ENCODE measurements around the gene GPC6.

Gene GPC6

GRCh38 chr13:93740334-93740733 is 513.7 kb downstream of the GPC6 start:
- no peak overlapping the region for H3K4me3 ChIP-seq (ENCODE audit: control insufficient read depth in 1 of 7, extremely low read depth in 1 of 7, insufficient read depth in 4 of 7, low read depth in 2 of 7, low read length in 6 of 7)
- no peak for DNase-seq
- H3K27me3 ChIP-seq (replicated peaks in 2 of 5; ENCODE audit: control insufficient read depth in 4 of 5, insufficient read depth in 5 of 5, low read length in 4 of 5): no peaks in the 10 kb centered on the region
- no peaks in the 10 kb centered on the region for H3K9me3 ChIP-seq (ENCODE audit: control extremely low read depth in 1 of 5, control insufficient read depth in 4 of 5, insufficient read depth in 2 of 5, low read depth in 1 of 5, low read length in 4 of 5)
- 100% methylated on average over 1 of the region's 1 CpG for WGBS (ENCODE audit: insufficient coverage)
- no peak overlapping the region for H3K27ac ChIP-seq (ENCODE audit: insufficient read depth in 1 of 2, low read depth in 1 of 2, low read length in 2 of 2, poor library complexity in 1 of 2, severe bottlenecking in 2 of 2)
- H3K36me3 ChIP-seq (ENCODE audit: control insufficient read depth in 4 of 4, insufficient read depth in 4 of 4, low read length in 3 of 4): no peaks in the 10 kb centered on the region
- POLR2A ChIA-PET: no interaction called here
- H3K4me1 ChIP-seq (ENCODE audit: control extremely low read depth in 1 of 4, control insufficient read depth in 4 of 4, insufficient read depth in 4 of 4, low read length in 3 of 4): no peaks in the 10 kb centered on the region
- CTCF ChIA-PET: no interaction called here

DNA sequence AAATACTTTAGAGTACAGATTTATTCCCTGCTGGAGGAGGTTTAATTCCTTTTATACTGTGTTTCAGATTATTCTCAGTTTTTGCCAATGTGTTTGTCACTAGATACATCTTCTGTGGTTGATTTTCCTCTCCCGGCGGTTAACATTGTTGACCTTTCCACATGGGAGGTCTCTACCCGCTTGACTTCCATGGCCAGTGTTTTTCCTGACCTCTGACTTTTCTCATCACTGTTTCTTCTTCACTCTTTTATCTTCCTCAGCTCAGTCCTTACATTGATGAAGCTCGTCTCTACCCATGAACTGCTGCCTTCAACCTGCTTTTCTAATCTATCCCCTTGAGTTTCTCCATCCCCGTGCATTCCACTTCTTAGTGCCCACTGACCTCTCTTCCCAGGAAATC is 517.4 kb downstream of the GPC6 start:
- H3K36me3 ChIP-seq (ENCODE audit: control insufficient read depth in 4 of 4, insufficient read depth in 4 of 4, low read length in 3 of 4): no peaks in the 10 kb centered on the region
- no peak overlapping the region for H3K27ac ChIP-seq (ENCODE audit: insufficient read depth in 1 of 2, low read depth in 1 of 2, low read length in 2 of 2, poor library complexity in 1 of 2, severe bottlenecking in 2 of 2)
- no peaks in the 10 kb centered on the region for H3K9me3 ChIP-seq (ENCODE audit: control extremely low read depth in 1 of 5, control insufficient read depth in 4 of 5, insufficient read depth in 2 of 5, low read depth in 1 of 5, low read length in 4 of 5)
- H3K27me3 ChIP-seq (replicated peaks in 2 of 5; ENCODE audit: control insufficient read depth in 4 of 5, insufficient read depth in 5 of 5, low read length in 4 of 5): no peaks in the 10 kb centered on the region
- POLR2A ChIA-PET: no interaction called here
- no peak overlapping the region for H3K4me3 ChIP-seq (ENCODE audit: control insufficient read depth in 1 of 7, extremely low read depth in 1 of 7, insufficient read depth in 4 of 7, low read depth in 2 of 7, low read length in 6 of 7)
- no peaks in the 10 kb centered on the region for H3K4me1 ChIP-seq (ENCODE audit: control extremely low read depth in 1 of 4, control insufficient read depth in 4 of 4, insufficient read depth in 4 of 4, low read length in 3 of 4)
- CTCF ChIA-PET: no interaction called here
- 98% methylated on average over 5 of the region's 5 CpGs for WGBS (ENCODE audit: insufficient coverage)
- no peak for DNase-seq

DNA sequence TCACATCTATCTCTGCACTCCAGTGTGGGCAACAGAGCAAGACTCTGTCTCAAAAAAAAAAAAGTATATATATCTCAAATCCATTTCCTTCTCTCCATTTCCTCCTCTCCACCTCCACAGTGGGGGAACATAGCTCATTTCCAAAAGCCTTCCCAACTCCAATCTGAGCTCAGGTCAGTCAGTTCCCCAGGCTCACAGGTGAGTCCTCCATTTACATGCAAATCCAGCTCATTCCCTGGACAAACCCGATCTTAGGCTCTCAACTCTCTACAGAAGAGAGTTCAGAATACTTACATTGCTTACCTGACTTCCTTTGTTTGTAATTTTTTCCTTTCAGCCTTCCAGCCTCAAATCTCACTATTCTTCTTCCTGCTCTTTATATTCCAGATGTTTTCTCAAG is 518.3 kb downstream of the GPC6 start:
- Histone ChIP-seq H3K4me3 (ENCODE audit: control insufficient read depth in 1 of 7, extremely low read depth in 1 of 7, insufficient read depth in 4 of 7, low read depth in 2 of 7, low read length in 6 of 7) (no peak overlapping the region), H3K36me3 (ENCODE audit: control insufficient read depth in 4 of 4, insufficient read depth in 4 of 4, low read length in 3 of 4) (no peaks in the 10 kb centered on the region), H3K9me3 (ENCODE audit: control extremely low read depth in 1 of 5, control insufficient read depth in 4 of 5, insufficient read depth in 2 of 5, low read depth in 1 of 5, low read length in 4 of 5) (no peaks in the 10 kb centered on the region), H3K27me3 (replicated peaks in 2 of 5; ENCODE audit: control insufficient read depth in 4 of 5, insufficient read depth in 5 of 5, low read length in 4 of 5) (no peaks in the 10 kb centered on the region), H3K27ac (ENCODE audit: insufficient read depth in 1 of 2, low read depth in 1 of 2, low read length in 2 of 2, poor library complexity in 1 of 2, severe bottlenecking in 2 of 2) (no peak overlapping the region), H3K4me1 (ENCODE audit: control extremely low read depth in 1 of 4, control insufficient read depth in 4 of 4, insufficient read depth in 4 of 4, low read length in 3 of 4) (no peaks in the 10 kb centered on the region)
- DNase-seq: no peak
- ChIA-PET POLR2A (no interaction called here), CTCF (interaction anchor here (0.6 kb wide), 1 partner anchor 1686 kb away, joined by 3 read pairs; no protein-coding TSS in a partner anchor)
- 59% methylated on average over 1 of the region's 1 CpG for WGBS (ENCODE audit: insufficient coverage)

DNA sequence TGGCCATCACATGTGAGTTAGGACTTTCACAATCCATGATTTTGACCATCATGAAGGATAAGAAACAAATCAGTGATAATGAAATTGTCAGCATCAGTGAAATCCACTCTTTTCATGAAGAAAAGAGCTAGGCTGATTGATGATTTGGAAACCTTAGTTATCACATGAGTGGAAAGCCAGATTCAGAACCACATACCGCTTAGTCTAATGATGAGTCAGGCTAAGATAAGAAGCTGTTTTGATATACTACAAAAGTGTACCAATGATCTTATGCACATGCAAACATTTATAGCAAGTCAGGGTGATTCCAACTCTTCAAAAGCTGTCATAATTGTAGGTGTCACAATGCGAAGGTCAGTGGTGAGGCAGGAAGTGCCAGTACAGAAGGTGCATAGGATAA is 519.3 kb downstream of the GPC6 start:
- 71% methylated on average over 1 of the region's 2 CpGs for WGBS (ENCODE audit: insufficient coverage)
- H3K27ac ChIP-seq (ENCODE audit: insufficient read depth in 1 of 2, low read depth in 1 of 2, low read length in 2 of 2, poor library complexity in 1 of 2, severe bottlenecking in 2 of 2): no peak overlapping the region
- CTCF ChIA-PET: no interaction called here
- no peak overlapping the region for H3K4me3 ChIP-seq (ENCODE audit: control insufficient read depth in 1 of 7, extremely low read depth in 1 of 7, insufficient read depth in 4 of 7, low read depth in 2 of 7, low read length in 6 of 7)
- H3K36me3 ChIP-seq (ENCODE audit: control insufficient read depth in 4 of 4, insufficient read depth in 4 of 4, low read length in 3 of 4): no peaks in the 10 kb centered on the region
- POLR2A ChIA-PET: no interaction called here
- no peaks in the 10 kb centered on the region for H3K27me3 ChIP-seq (replicated peaks in 2 of 5; ENCODE audit: control insufficient read depth in 4 of 5, insufficient read depth in 5 of 5, low read length in 4 of 5)
- no peaks in the 10 kb centered on the region for H3K9me3 ChIP-seq (ENCODE audit: control extremely low read depth in 1 of 5, control insufficient read depth in 4 of 5, insufficient read depth in 2 of 5, low read depth in 1 of 5, low read length in 4 of 5)
- H3K4me1 ChIP-seq (ENCODE audit: control extremely low read depth in 1 of 4, control insufficient read depth in 4 of 4, insufficient read depth in 4 of 4, low read length in 3 of 4): no peaks in the 10 kb centered on the region
- no peak for DNase-seq

DNA sequence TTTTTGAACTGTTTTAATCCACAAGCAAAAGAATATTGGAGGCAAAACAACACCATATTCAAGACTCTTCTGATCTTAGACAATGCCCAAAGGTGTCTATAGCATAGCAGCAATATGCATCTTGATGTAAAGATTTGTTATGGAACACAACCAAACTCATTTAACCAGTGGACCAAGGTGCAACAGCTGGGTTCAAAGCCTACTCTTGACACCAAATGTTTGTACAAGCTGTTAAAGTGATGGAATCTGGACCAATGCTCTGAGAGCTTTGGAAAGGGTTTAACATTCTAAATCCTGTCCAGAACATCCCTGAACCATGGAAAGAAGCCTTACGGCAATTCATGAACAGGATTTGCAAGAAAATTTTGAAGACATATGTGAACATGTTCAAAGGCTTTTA is 520.0 kb downstream of the GPC6 start:
- ChIA-PET CTCF (no interaction called here), POLR2A (no interaction called here)
- 100% methylated on average over 1 of the region's 1 CpG for WGBS (ENCODE audit: insufficient coverage)
- Histone ChIP-seq H3K4me3 (ENCODE audit: control insufficient read depth in 1 of 7, extremely low read depth in 1 of 7, insufficient read depth in 4 of 7, low read depth in 2 of 7, low read length in 6 of 7) (no peak overlapping the region), H3K27ac (ENCODE audit: insufficient read depth in 1 of 2, low read depth in 1 of 2, low read length in 2 of 2, poor library complexity in 1 of 2, severe bottlenecking in 2 of 2) (no peak overlapping the region), H3K36me3 (ENCODE audit: control insufficient read depth in 4 of 4, insufficient read depth in 4 of 4, low read length in 3 of 4) (no peaks in the 10 kb centered on the region), H3K27me3 (replicated peaks in 2 of 5; ENCODE audit: control insufficient read depth in 4 of 5, insufficient read depth in 5 of 5, low read length in 4 of 5) (no peaks in the 10 kb centered on the region), H3K9me3 (ENCODE audit: control extremely low read depth in 1 of 5, control insufficient read depth in 4 of 5, insufficient read depth in 2 of 5, low read depth in 1 of 5, low read length in 4 of 5) (no peaks in the 10 kb centered on the region), H3K4me1 (ENCODE audit: control extremely low read depth in 1 of 4, control insufficient read depth in 4 of 4, insufficient read depth in 4 of 4, low read length in 3 of 4) (no peaks in the 10 kb centered on the region)
- no peak for DNase-seq

- WGBS (ENCODE audit: insufficient coverage): 96% methylated on average over 4 of the region's 4 CpGs
- H3K4me3 ChIP-seq (ENCODE audit: control insufficient read depth in 1 of 7, extremely low read depth in 1 of 7, insufficient read depth in 4 of 7, low read depth in 2 of 7, low read length in 6 of 7): no peak overlapping the region
- POLR2A ChIA-PET: no interaction called here
- H3K27me3 ChIP-seq (replicated peaks in 2 of 5; ENCODE audit: control insufficient read depth in 4 of 5, insufficient read depth in 5 of 5, low read length in 4 of 5): no peaks in the 10 kb centered on the region
- H3K36me3 ChIP-seq (ENCODE audit: control insufficient read depth in 4 of 4, insufficient read depth in 4 of 4, low read length in 3 of 4): no peaks in the 10 kb centered on the region
- CTCF ChIA-PET: no interaction called here
- DNase-seq: no peak
- no peaks in the 10 kb centered on the region for H3K9me3 ChIP-seq (ENCODE audit: control extremely low read depth in 1 of 5, control insufficient read depth in 4 of 5, insufficient read depth in 2 of 5, low read depth in 1 of 5, low read length in 4 of 5)
- H3K4me1 ChIP-seq (ENCODE audit: control extremely low read depth in 1 of 4, control insufficient read depth in 4 of 4, insufficient read depth in 4 of 4, low read length in 3 of 4): no peaks in the 10 kb centered on the region
- no peak overlapping the region for H3K27ac ChIP-seq (ENCODE audit: insufficient read depth in 1 of 2, low read depth in 1 of 2, low read length in 2 of 2, poor library complexity in 1 of 2, severe bottlenecking in 2 of 2)
These were observed 524.1 kb downstream of the GPC6 start for GRCh38 chr13:93750676-93751075.

- H3K27me3 ChIP-seq (replicated peaks in 2 of 5; ENCODE audit: control insufficient read depth in 4 of 5, insufficient read depth in 5 of 5, low read length in 4 of 5): no peaks in the 10 kb centered on the region
- no peaks in the 10 kb centered on the region for H3K36me3 ChIP-seq (ENCODE audit: control insufficient read depth in 4 of 4, insufficient read depth in 4 of 4, low read length in 3 of 4)
- no peaks in the 10 kb centered on the region for H3K9me3 ChIP-seq (ENCODE audit: control extremely low read depth in 1 of 5, control insufficient read depth in 4 of 5, insufficient read depth in 2 of 5, low read depth in 1 of 5, low read length in 4 of 5)
- no peak for DNase-seq
- no peak overlapping the region for H3K4me3 ChIP-seq (ENCODE audit: control insufficient read depth in 1 of 7, extremely low read depth in 1 of 7, insufficient read depth in 4 of 7, low read depth in 2 of 7, low read length in 6 of 7)
- POLR2A ChIA-PET: no interaction called here
- no peaks in the 10 kb centered on the region for H3K4me1 ChIP-seq (ENCODE audit: control extremely low read depth in 1 of 4, control insufficient read depth in 4 of 4, insufficient read depth in 4 of 4, low read length in 3 of 4)
- no peak overlapping the region for H3K27ac ChIP-seq (ENCODE audit: insufficient read depth in 1 of 2, low read depth in 1 of 2, low read length in 2 of 2, poor library complexity in 1 of 2, severe bottlenecking in 2 of 2)
- CTCF ChIA-PET: no interaction called here
These were observed 524.5 kb downstream of the GPC6 start for GRCh38 chr13:93751117-93751516.

DNA sequence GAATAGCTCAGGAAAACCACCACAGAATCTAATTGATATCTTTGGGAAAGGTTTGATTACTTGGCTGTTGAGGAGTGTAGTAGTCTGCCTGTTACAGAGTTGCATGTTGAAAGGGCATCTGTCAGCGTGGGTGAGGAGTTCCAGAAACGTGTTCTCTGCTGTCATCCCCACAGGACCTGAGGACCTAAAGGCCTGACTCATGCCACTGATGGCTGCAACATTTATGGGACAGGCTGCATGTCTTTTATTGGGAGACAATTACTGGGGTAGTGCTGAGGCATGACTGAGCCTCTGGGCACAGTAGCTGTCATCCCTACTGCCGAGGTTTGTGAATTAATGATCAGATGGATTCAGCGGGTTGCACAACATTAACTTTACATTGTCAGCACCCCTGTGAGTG is 525.9 kb downstream of the GPC6 start:
- CTCF ChIA-PET: no interaction called here
- WGBS (ENCODE audit: insufficient coverage): 100% methylated on average over 1 of the region's 4 CpGs
- Histone ChIP-seq H3K4me3 (ENCODE audit: control insufficient read depth in 1 of 7, extremely low read depth in 1 of 7, insufficient read depth in 4 of 7, low read depth in 2 of 7, low read length in 6 of 7) (no peak overlapping the region), H3K27me3 (replicated peaks in 2 of 5; ENCODE audit: control insufficient read depth in 4 of 5, insufficient read depth in 5 of 5, low read length in 4 of 5) (no peaks in the 10 kb centered on the region), H3K4me1 (ENCODE audit: control extremely low read depth in 1 of 4, control insufficient read depth in 4 of 4, insufficient read depth in 4 of 4, low read length in 3 of 4) (no peaks in the 10 kb centered on the region), H3K27ac (ENCODE audit: insufficient read depth in 1 of 2, low read depth in 1 of 2, low read length in 2 of 2, poor library complexity in 1 of 2, severe bottlenecking in 2 of 2) (no peak overlapping the region), H3K36me3 (ENCODE audit: control insufficient read depth in 4 of 4, insufficient read depth in 4 of 4, low read length in 3 of 4) (no peaks in the 10 kb centered on the region), H3K9me3 (ENCODE audit: control extremely low read depth in 1 of 5, control insufficient read depth in 4 of 5, insufficient read depth in 2 of 5, low read depth in 1 of 5, low read length in 4 of 5) (no peaks in the 10 kb centered on the region)
- POLR2A ChIA-PET: no interaction called here
- no peak for DNase-seq

All from common myeloid progenitor, CD34-positive (primary cell).